GM12891 (cell line): ENCODE measurements around the gene ULK3.

Experiments
- PAX5 ChIP-seq: IDR thresholded peaks from 2 replicates; pipeline ENCODE4 v1.6.1; 2011; ENCODE audit warnings: low read length, moderate library complexity, mild to moderate bottlenecking; ENCODE audit not compliant: insufficient read depth, severe bottlenecking
- POLR2A ChIP-seq: IDR thresholded peaks from 2 replicates; pipeline ENCODE4 v1.6.1; 2011; ENCODE audit warnings: low read depth, low read length, control low read depth
- POLR2AphosphoS5 ChIP-seq: IDR thresholded peaks from 2 replicates; pipeline ENCODE4 v1.6.1; 2011; ENCODE audit warnings: low read depth, low read length, control low read depth

DNA sequence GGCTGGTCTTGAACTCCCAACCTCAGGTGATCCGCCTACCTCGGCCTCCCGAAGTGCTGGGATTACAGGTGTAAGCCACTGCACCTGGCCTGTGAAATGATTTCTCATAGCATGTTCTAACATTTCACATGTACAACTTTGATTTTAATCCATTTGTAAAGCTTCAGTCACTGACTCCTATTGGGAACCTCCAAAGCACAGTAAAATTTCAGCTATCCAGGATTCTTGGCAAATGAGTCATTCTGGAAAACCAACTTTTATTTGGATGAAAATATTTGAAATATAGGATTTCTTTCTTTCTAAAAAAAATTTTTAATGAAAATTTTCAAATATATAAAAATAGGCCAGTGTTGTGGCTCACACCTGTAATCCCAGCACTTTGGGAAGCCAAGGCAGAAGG, 33.0 kb downstream of the ULK3 start:
- TF ChIP-seq PAX5 (no peak), POLR2A (no peak), POLR2AphosphoS5 (no peak)
